Natural killer cell (primary cell): ENCODE results near the gene NFKBIA. TPM values are rescaled to one million over a fixed set of nuclear protein-coding genes. Genes with fewer than 3 reads are reported as not detected.

Experiments
- ATAC-seq, 3 donors: fragments of 150-1000 bp in 2 of 3; fragments of 200-7000 bp in 1 of 3; cut with Tn5 transposase; 1 replicate in 1 of 3; 2 replicates in 2 of 3; pipeline ENCODE4 v1.10.0; 2021; ENCODE audit warnings: mild to moderate bottlenecking in 2 of 3, moderate library complexity in 2 of 3
- DNase-seq, 2 donors: peaks; one replicate each; pipeline versions ENCODE4 v3.0.0 to v3.0.0-alpha.2; 2013 to 2021; ENCODE audit warnings: mixed read lengths in 1 of 2
- H3K27ac ChIP-seq: one replicate; pipeline ENCODE4 v1.5.1; 2013; ENCODE audit warnings: mild to moderate bottlenecking, low read length
- H3K27me3 ChIP-seq: one replicate; pipeline ENCODE4 v1.6.1; 2013; ENCODE audit warnings: low read length; ENCODE audit not compliant: control insufficient read depth, insufficient read depth
- H3K36me3 ChIP-seq: one replicate; pipeline ENCODE4 v1.6.1; 2013; ENCODE audit warnings: low read length; ENCODE audit not compliant: control insufficient read depth, insufficient read depth
- H3K4me1 ChIP-seq: one replicate; pipeline ENCODE4 v1.6.1; 2013; ENCODE audit warnings: low read length; ENCODE audit not compliant: control insufficient read depth, insufficient read depth
- H3K4me3 ChIP-seq: one replicate; pipeline ENCODE4 v1.5.1; 2013; ENCODE audit warnings: low read length
- H3K9me3 ChIP-seq: one replicate; pipeline ENCODE4 v1.6.1; 2013; ENCODE audit warnings: low read length; ENCODE audit not compliant: control insufficient read depth, insufficient read depth
- H3K27ac Mint-ChIP-seq, 2 donors: one replicate each; pipeline ENCODE4 v1.8.0; 2022; ENCODE audit warnings: mild to moderate bottlenecking in 2 of 2, mixed read lengths in 2 of 2, moderate library complexity in 1 of 2
- H3K27me3 Mint-ChIP-seq, 2 donors: one replicate each; pipeline ENCODE4 v1.8.0; 2022; ENCODE audit warnings: low read depth in 2 of 2, mixed read lengths in 2 of 2
- H3K36me3 Mint-ChIP-seq: one replicate; pipeline ENCODE4 v1.8.0; 2022; ENCODE audit warnings: mixed read lengths
- H3K4me1 Mint-ChIP-seq, 2 donors: one replicate each; pipeline ENCODE4 v1.8.0; 2022; ENCODE audit warnings: mixed read lengths in 2 of 2
- H3K4me3 Mint-ChIP-seq: one replicate; pipeline ENCODE4 v1.8.0; 2022; ENCODE audit warnings: mild to moderate bottlenecking, moderate library complexity, mixed read lengths
- H3K9me3 Mint-ChIP-seq, 2 donors: one replicate each; pipeline ENCODE4 v1.8.0; 2022; ENCODE audit warnings: mixed read lengths in 2 of 2
- WGBS: methylation state at CpG from one replicate; pipeline ENCODE4 v1.1.7; 2013; ENCODE audit warnings: missing lambda C conversion rate; ENCODE audit not compliant: insufficient coverage; 5-methylcytosine and 5-hydroxymethylcytosine counted together
- intact Hi-C: fragments of 100-400 bp; cut with micrococcal nuclease; formaldehyde crosslinking; loops from one replicate; pipeline ENCODE4 v1.14.2; 2022
- total RNA-seq, 4 donors: library from RNA; stranded (reverse); fragments of 120-200 nt in 1 of 4; gene quantifications; one replicate each; pipeline versions ENCODE4 v1.2.3 to v1.2.4, GENCODE V29; 2013 to 2022
- TF ChIP-seq, protein P1 (sequence below): fragments of 200-600 bp; IDR thresholded peaks from one replicate; pipeline ENCODE4 v1.8.0; 2022; ENCODE audit warnings: antibody characterized with exemption

NFKBIA gene
- total RNA-seq, 3 donors from 2014 or later (not counting 1 experiment from before 2014, with no cell fraction given) = 2,039 to 3,339 (median 2,499) TPM

DNA sequence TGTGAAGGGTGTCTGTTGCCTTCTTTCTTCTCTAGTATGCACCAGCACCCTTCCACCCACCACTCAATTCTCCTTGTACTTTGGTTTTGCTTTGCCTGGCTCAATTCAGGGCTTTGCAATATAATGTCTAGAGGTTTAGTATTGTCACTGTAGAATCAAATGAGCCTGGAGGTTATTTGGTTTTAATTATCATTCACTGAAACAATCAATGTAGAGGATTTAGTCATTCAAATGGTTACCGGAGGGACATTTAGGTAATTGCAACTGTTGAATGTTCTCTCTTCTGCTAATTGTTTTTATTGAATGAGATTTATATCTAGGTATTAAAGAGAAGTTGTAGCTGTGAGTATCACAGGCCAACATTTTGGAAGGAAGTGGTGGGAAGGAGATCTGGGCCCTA lies 29.3 kb upstream of the NFKBIA start:
- ATAC-seq = no peak
- Histone ChIP-seq H3K27ac (no peak overlapping the region), H3K4me3 (no peak overlapping the region), H3K27me3 (no peaks in the 10 kb centered on the region), H3K9me3 (no peaks in the 10 kb centered on the region), H3K4me1 (no peaks in the 10 kb centered on the region), H3K36me3 (no peaks in the 10 kb centered on the region)
- 91% methylated on average over 1 of the region's 1 CpG for WGBS
- TF ChIP-seq, protein P1, sequence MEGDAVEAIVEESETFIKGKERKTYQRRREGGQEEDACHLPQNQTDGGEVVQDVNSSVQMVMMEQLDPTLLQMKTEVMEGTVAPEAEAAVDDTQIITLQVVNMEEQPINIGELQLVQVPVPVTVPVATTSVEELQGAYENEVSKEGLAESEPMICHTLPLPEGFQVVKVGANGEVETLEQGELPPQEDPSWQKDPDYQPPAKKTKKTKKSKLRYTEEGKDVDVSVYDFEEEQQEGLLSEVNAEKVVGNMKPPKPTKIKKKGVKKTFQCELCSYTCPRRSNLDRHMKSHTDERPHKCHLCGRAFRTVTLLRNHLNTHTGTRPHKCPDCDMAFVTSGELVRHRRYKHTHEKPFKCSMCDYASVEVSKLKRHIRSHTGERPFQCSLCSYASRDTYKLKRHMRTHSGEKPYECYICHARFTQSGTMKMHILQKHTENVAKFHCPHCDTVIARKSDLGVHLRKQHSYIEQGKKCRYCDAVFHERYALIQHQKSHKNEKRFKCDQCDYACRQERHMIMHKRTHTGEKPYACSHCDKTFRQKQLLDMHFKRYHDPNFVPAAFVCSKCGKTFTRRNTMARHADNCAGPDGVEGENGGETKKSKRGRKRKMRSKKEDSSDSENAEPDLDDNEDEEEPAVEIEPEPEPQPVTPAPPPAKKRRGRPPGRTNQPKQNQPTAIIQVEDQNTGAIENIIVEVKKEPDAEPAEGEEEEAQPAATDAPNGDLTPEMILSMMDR = no peak
- intact Hi-C loops = no loop called here
- Mint-ChIP-seq H3K9me3 (no peaks in the 10 kb centered on the region), H3K4me1 (no peaks in the 10 kb centered on the region), H3K36me3 (no peaks in the 10 kb centered on the region), H3K27me3 (peaks cover 0 to 4% of the 10 kb centered on the region in 2 donors), H3K4me3 (no peak overlapping the region), H3K27ac (no peak overlapping the region)
- no peak for DNase-seq

DNA sequence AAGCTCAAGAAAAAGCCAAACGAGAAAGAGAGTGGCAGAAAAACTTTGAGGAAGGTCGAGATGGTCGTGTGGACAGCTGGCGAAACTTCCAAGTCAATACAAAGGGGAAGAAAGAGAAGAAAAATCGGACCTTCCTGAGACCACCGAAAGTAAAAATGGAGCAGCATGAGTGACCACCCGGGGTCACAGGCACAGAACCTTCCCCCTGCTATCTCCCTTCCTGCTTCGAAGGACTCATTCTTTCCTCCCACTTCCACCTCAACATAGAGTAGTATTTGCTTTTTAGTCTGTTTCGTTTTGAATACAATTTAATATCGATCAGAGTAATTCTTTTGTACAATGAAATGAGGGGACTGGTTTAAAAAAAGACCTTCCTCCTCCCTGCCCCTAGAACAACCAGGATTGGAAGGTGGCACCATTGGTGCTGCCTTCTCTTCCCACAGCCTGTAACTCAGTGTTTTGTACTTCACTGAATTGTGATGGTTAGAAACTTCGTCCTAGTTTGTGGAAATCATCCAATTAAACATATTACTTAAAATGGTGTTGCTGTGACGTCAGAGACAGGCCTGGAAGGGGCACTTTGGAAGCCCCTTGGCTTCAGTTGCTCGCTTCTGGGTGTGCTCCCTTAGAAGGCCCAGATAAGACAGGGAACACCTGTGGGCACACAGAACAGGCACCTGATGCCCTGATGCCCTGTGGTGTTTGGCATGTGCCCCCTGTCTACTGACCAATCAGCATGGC lies 26.1 kb upstream of the NFKBIA start:
- 83% methylated on average over 8 of the region's 13 CpGs for WGBS
- H3K36me3 Mint-ChIP-seq = no peaks in the 10 kb centered on the region
- Histone ChIP-seq H3K9me3 (no peaks in the 10 kb centered on the region), H3K36me3 (no peaks in the 10 kb centered on the region), H3K4me3 (no peak overlapping the region), H3K27ac (no peak overlapping the region), H3K4me1 (no peaks in the 10 kb centered on the region), H3K27me3 (no peaks in the 10 kb centered on the region)
- no peak overlapping the region for H3K27ac Mint-ChIP-seq
- intact Hi-C loops = no loop called here
- no peaks in the 10 kb centered on the region for H3K9me3 Mint-ChIP-seq
- H3K4me3 Mint-ChIP-seq = no peak overlapping the region
- peaks cover 0 to 4% of the 10 kb centered on the region in 2 donors for H3K27me3 Mint-ChIP-seq
- DNase-seq (no peak), ATAC-seq (no peak)
- H3K4me1 Mint-ChIP-seq = no peaks in the 10 kb centered on the region
- TF ChIP-seq, protein P1 = no peak

DNA sequence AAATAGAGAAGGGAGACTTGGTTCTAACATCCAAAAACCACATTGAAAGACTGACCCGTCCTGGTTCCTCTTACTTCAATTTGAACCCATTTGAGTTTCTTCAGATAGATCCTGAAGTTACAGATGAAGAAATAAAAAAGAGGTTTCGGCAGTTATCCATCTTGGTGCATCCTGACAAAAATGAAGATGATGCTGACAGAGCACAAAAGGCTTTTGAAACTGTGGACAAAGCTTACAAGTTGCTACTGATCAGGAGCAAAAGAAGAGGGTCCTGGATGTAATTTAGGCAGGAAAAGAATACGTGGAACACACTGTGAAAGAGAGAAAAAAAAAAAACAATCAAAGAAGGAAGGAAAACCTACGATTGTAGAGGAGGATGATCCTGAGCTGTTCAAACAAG lies 25.4 kb upstream of the NFKBIA start:
- H3K36me3 ChIP-seq = no peaks in the 10 kb centered on the region
- H3K27me3 Mint-ChIP-seq = peaks cover 0 to 4% of the 10 kb centered on the region in 2 donors
- no peaks in the 10 kb centered on the region for H3K4me1 ChIP-seq
- no peaks in the 10 kb centered on the region for H3K9me3 ChIP-seq
- no peaks in the 10 kb centered on the region for H3K36me3 Mint-ChIP-seq
- TF ChIP-seq, protein P1 = no peak
- 55% methylated on average over 4 of the region's 4 CpGs for WGBS
- H3K4me1 Mint-ChIP-seq = no peaks in the 10 kb centered on the region
- H3K9me3 Mint-ChIP-seq = no peaks in the 10 kb centered on the region
- ATAC-seq (no peak), DNase-seq (no peak)
- H3K4me3 Mint-ChIP-seq = no peak overlapping the region
- no peak overlapping the region for H3K27ac Mint-ChIP-seq
- intact Hi-C loops = no loop called here
- H3K27ac ChIP-seq = no peak overlapping the region
- H3K27me3 ChIP-seq = no peaks in the 10 kb centered on the region
- no peak overlapping the region for H3K4me3 ChIP-seq

DNA sequence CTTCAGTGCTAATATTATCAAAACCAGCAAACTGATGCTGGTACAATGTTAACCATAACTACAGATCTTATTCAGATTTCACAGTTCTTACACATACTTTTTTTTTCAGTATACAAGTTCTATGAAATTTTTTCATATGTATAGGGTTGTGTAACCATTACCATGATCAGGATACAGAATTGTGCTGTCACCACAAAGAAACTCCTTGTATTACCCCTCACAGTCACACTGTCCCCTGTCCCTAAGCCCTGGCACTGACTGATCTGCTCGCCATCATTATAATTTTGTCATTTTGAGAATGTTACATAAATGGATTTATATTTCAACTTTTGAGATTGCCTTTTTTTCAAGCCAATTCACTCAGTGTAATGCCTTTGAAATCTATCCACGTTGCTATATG lies 21.3 kb upstream of the NFKBIA start:
- Histone ChIP-seq H3K36me3 (no peaks in the 10 kb centered on the region), H3K4me1 (peaks cover 2% of the 10 kb centered on the region), H3K9me3 (no peaks in the 10 kb centered on the region), H3K4me3 (no peak overlapping the region), H3K27me3 (no peaks in the 10 kb centered on the region), H3K27ac (no peak overlapping the region)
- H3K4me3 Mint-ChIP-seq = no peak overlapping the region
- DNase-seq = no peak
- no peaks in the 10 kb centered on the region for H3K36me3 Mint-ChIP-seq
- TF ChIP-seq, protein P1 = no peak
- intact Hi-C loops = no loop called here
- peaks cover 0 to 6% of the 10 kb centered on the region in 2 donors for H3K4me1 Mint-ChIP-seq
- H3K9me3 Mint-ChIP-seq = no peaks in the 10 kb centered on the region
- H3K27me3 Mint-ChIP-seq = peaks cover 0 to 4% of the 10 kb centered on the region in 2 donors
- H3K27ac Mint-ChIP-seq = no peak overlapping the region
- WGBS = no CpG with 5 or more reads among the region's 2 CpGs
- ATAC-seq = no peak
